Stimulated activated CD4-positive, alpha-beta T cell treated with anti-CD3 and anti-CD28 coated beads, Interleukin-2, amount 100 ng/mL, for 24 hours (primary cell): ENCODE measurements around the gene TLE1.

ENCODE experiments used
- DNase-seq, 2 donors: peaks; one replicate each; pipeline ENCODE4 v3.0.0-alpha.2; 2020

The TLE1 gene

GRCh38 chr9:81570083-81570482, 119.3 kb downstream of the TLE1 start:
- DNase-seq, result no peak

GRCh38 chr9:81566074-81566698, 123.2 kb downstream of the TLE1 start:
- no peak for DNase-seq

GRCh38 chr9:81565609-81566008, 123.7 kb downstream of the TLE1 start:
- no peak for DNase-seq

GRCh38 chr9:81565144-81565543, 124.2 kb downstream of the TLE1 start:
- DNase-seq, result no peak

- no peak for DNase-seq
These were observed 124.7 kb downstream of the TLE1 start for GRCh38 chr9:81564632-81565031.

GRCh38 chr9:81563739-81564138, 125.6 kb downstream of the TLE1 start:
- no peak for DNase-seq

GRCh38 chr9:81563020-81563407, 126.3 kb downstream of the TLE1 start:
- no peak for DNase-seq

- no peak for DNase-seq
These were observed 126.9 kb downstream of the TLE1 start for GRCh38 chr9:81562231-81563019.

- DNase-seq, result no peak
These were observed 128.3 kb downstream of the TLE1 start for GRCh38 chr9:81560851-81561732.

GRCh38 chr9:81559709-81560108, 129.6 kb downstream of the TLE1 start:
- DNase-seq, result no peak

GRCh38 chr9:81559197-81559596, 130.2 kb downstream of the TLE1 start:
- no peak for DNase-seq

- DNase-seq, result no peak
These were observed 131.1 kb downstream of the TLE1 start for GRCh38 chr9:81558091-81558830.

GRCh38 chr9:81557452-81558090, 131.8 kb downstream of the TLE1 start:
- DNase-seq, result no peak

- DNase-seq, result no peak
These were observed 132.4 kb downstream of the TLE1 start for GRCh38 chr9:81556923-81557322.

GRCh38 chr9:81552581-81552991, 136.8 kb downstream of the TLE1 start:
- DNase-seq, result no peak

GRCh38 chr9:81550207-81550583, 139.2 kb downstream of the TLE1 start:
- no peak for DNase-seq

- DNase-seq, result no peak
These were observed 139.7 kb downstream of the TLE1 start for GRCh38 chr9:81549500-81550206.

- no peak for DNase-seq
These were observed 140.4 kb downstream of the TLE1 start for GRCh38 chr9:81548911-81549310.

- no peak for DNase-seq
These were observed 142.9 kb downstream of the TLE1 start for GRCh38 chr9:81546489-81546888.

GRCh38 chr9:81543695-81544094, 145.7 kb downstream of the TLE1 start:
- DNase-seq, result no peak

GRCh38 chr9:81542118-81542889, 147.0 kb downstream of the TLE1 start:
- no peak for DNase-seq
